Measurements from ENCODE around the gene CARS1. TPM values are rescaled to one million over a fixed set of nuclear protein-coding genes. Genes with fewer than 3 reads are reported as not detected.

CARS1 gene
- total and polyA plus RNA-seq, 7 donors, result 24.2 to 78.6 (median 52.0) TPM

GRCh38 chr11:3081386-3081751, 24.1 kb upstream of the CARS1 start:
- Histone ChIP-seq H3K4me3 (no peak overlapping the region), H3K27me3 (ENCODE audit: insufficient read depth in 3 of 3, low read length in 2 of 3) (peaks cover 0 to 19% (median 0%) of the 10 kb centered on the region in 3 donors), H3K36me3 (ENCODE audit: insufficient read depth in 1 of 2, low read depth in 1 of 2) (no peaks in the 10 kb centered on the region), H3K27ac (no peak overlapping the region), H3K4me1 (no peaks in the 10 kb centered on the region), H3K9me3 (no peaks in the 10 kb centered on the region)
- DNase-seq, result no peak
- WGBS, 3 donors, result 86% methylated on average over 6 of the region's 6 CpGs
- intact Hi-C loops (cut with DNase I), result no loop called here
- no peak for TF ChIP-seq CTCF (IDR thresholded peaks at IDR 0.05)
- no peak for ATAC-seq

GRCh38 chr11:3080733-3081385, 23.6 kb upstream of the CARS1 start:
- 86 to 90% (median 87%) methylated on average over 13 of the region's 13 CpGs for WGBS, 3 donors
- no peak for TF ChIP-seq CTCF (IDR thresholded peaks at IDR 0.05)
- DNase-seq, result no peak

GRCh38 chr11:3080104-3080503, 22.9 kb upstream of the CARS1 start:
- TF ChIP-seq CTCF (IDR thresholded peaks at IDR 0.05), result no peak
- Histone ChIP-seq H3K27me3 (ENCODE audit: insufficient read depth in 3 of 3, low read length in 2 of 3) (peaks cover 0 to 19% (median 0%) of the 10 kb centered on the region in 3 donors), H3K9me3 (no peaks in the 10 kb centered on the region), H3K36me3 (ENCODE audit: insufficient read depth in 1 of 2, low read depth in 1 of 2) (no peaks in the 10 kb centered on the region), H3K4me3 (no peak overlapping the region), H3K27ac (no peak overlapping the region), H3K4me1 (no peaks in the 10 kb centered on the region)
- ATAC-seq (no peak), DNase-seq (no peak)
- WGBS, 3 donors, result 85 to 97% (median 86%) methylated on average over 1 of the region's 1 CpG
- intact Hi-C loops (cut with DNase I), result no loop called here

More at GRCh38 chr11:3080733-3081385, 23.6 kb upstream of the CARS1 start:
- Histone ChIP-seq H3K4me3 (no peak overlapping the region), H3K4me1 (no peaks in the 10 kb centered on the region), H3K36me3 (ENCODE audit: insufficient read depth in 1 of 2, low read depth in 1 of 2) (no peaks in the 10 kb centered on the region), H3K9me3 (no peaks in the 10 kb centered on the region), H3K27ac (no peak overlapping the region), H3K27me3 (ENCODE audit: insufficient read depth in 3 of 3, low read length in 2 of 3) (peaks cover 0 to 19% (median 0%) of the 10 kb centered on the region in 3 donors)
- ATAC-seq, result no peak
- intact Hi-C loops (cut with DNase I), result no loop called here

- Histone ChIP-seq H3K4me3 (no peak overlapping the region), H3K27me3 (ENCODE audit: insufficient read depth in 3 of 3, low read length in 2 of 3) (peaks cover 0 to 18% (median 0%) of the 10 kb centered on the region in 3 donors), H3K9me3 (no peaks in the 10 kb centered on the region), H3K27ac (no peak overlapping the region), H3K36me3 (ENCODE audit: insufficient read depth in 1 of 2, low read depth in 1 of 2) (no peaks in the 10 kb centered on the region), H3K4me1 (no peaks in the 10 kb centered on the region)
- ATAC-seq, result no peak
- DNase-seq, result no peak
- TF ChIP-seq CTCF (IDR thresholded peaks at IDR 0.05), result no peak
- intact Hi-C loops (cut with DNase I), result no loop called here
- 60 to 72% (median 69%) methylated on average over 16 of the region's 16 CpGs for WGBS, 3 donors
Measured at GRCh38 chr11:3077846-3078440, 20.7 kb upstream of the CARS1 start.
